K562 (cell line): ENCODE measurements around the gene MYH11. TPM values are rescaled to one million over a fixed set of nuclear protein-coding genes. Genes with fewer than 3 reads are reported as not detected.

Experiments
- ATAC-seq: fragments of 200-7000 bp; cut with Tn5 transposase; 3 replicates; pipeline ENCODE4 v1.9.1; 2020; ENCODE audit warnings: moderate library complexity
- BruUV-seq: library from RNA; stranded (reverse); fragments of 400-500 nt; replicated peaks from 2 replicates; lab custom pipeline; 2021; lab: Mats Ljungman, UMichigan
- CTCF ChIA-PET: fragments of 300-600 bp; formaldehyde crosslinking; extraction: SDS; loops from one replicate; lab custom pipeline; 2021; ENCODE audit warnings: low intra/inter-chr PET ratio; lab: Yijun Ruan, JAX
- POLR2A ChIA-PET: fragments of 300-600, 350-650 bp; sonication (Branson Sonifier 250); formaldehyde crosslinking; extraction: SDS; loops from one replicate; lab custom pipeline; 2021; ENCODE audit warnings: antibody characterized with exemption, inconsistent platforms; lab: Yijun Ruan, JAX
- DNase-seq, 4 experiments: peaks; one replicate each; pipeline versions ENCODE4 v3.0.0 to v3.0.0-alpha.2; 2011 to 2018; ENCODE audit warnings: low spot score in 3 of 4, mixed read lengths in 3 of 4; ENCODE audit errors: extremely low read depth in 1 of 4
- FAIRE-seq: peaks from 2 replicates; lab custom pipeline; 2011; peaks lifted over from hg19 to GRCh38; lab: Jason Lieb, UNC
- H2AFZ ChIP-seq: 2 replicates; pipeline ENCODE4 v1.6.0; 2011; ENCODE audit warnings: low read depth, low read length, control low read depth, inconsistent platforms
- H3K27ac ChIP-seq: fragments of 200-600 bp; 3 replicates; pipeline ENCODE4 v1.8.0; 2011; ENCODE audit warnings: low read depth, mild to moderate bottlenecking, control low read depth, inconsistent platforms, low read length, moderate library complexity, mixed read lengths; ENCODE audit errors: extremely low read depth
- H3K27me3 ChIP-seq, 2 experiments: fragments of 300-600 bp in 1 of 2; 2 replicates in 1 of 2; 3 replicates in 1 of 2; pipeline versions ENCODE4 v1.6.0 to v1.8.0; 2011; ENCODE audit warnings: inconsistent platforms in 2 of 2, low read length in 2 of 2, mild to moderate bottlenecking in 1 of 2, mixed read lengths in 1 of 2, moderate library complexity in 1 of 2; ENCODE audit not compliant: control insufficient read depth in 2 of 2, insufficient read depth in 2 of 2
- H3K36me3 ChIP-seq: fragments of 300-600 bp; 3 replicates; pipeline ENCODE4 v1.8.0; 2011; ENCODE audit warnings: mild to moderate bottlenecking, low read length, inconsistent platforms; ENCODE audit not compliant: control insufficient read depth, insufficient read depth
- H3K4me1 ChIP-seq, 2 experiments: fragments of 200-600 bp in 1 of 2; replicated peaks in 1 of 2; 2 replicates in 1 of 2; 3 replicates in 1 of 2; pipeline versions ENCODE4 v1.5.1 to v1.8.0; 2011; ENCODE audit warnings: inconsistent platforms in 2 of 2, low read length in 2 of 2, mild to moderate bottlenecking in 1 of 2, mixed read lengths in 1 of 2, moderate library complexity in 1 of 2; ENCODE audit not compliant: control insufficient read depth in 2 of 2, insufficient read depth in 2 of 2
- H3K4me2 ChIP-seq: 2 replicates; pipeline ENCODE4 v1.6.1; 2011; ENCODE audit warnings: low read length, control low read depth, inconsistent platforms, mixed read lengths; ENCODE audit not compliant: insufficient read depth
- H3K4me3 ChIP-seq: fragments of 200-600 bp; sonication (generic), shearing (Covaris generic); 2 replicates; pipeline ENCODE4 v1.5.1; 2016; ENCODE audit warnings: control low read depth, inconsistent platforms
- H3K79me2 ChIP-seq: fragments of 200-600 bp; 3 replicates; pipeline ENCODE4 v1.8.0; 2011; ENCODE audit warnings: low read length, inconsistent platforms; ENCODE audit not compliant: control insufficient read depth, insufficient read depth
- H3K9ac ChIP-seq, 2 experiments: 2 replicates each; pipeline versions ENCODE4 v1.6.0 to v1.6.1; 2011; ENCODE audit warnings: low read depth in 2 of 2, low read length in 2 of 2, control low read depth in 1 of 2, inconsistent platforms in 1 of 2, mild to moderate bottlenecking in 1 of 2, mixed read lengths in 1 of 2; ENCODE audit not compliant: insufficient read depth in 1 of 2
- H3K9me1 ChIP-seq: one replicate; pipeline ENCODE4 v1.6.0; 2011; ENCODE audit warnings: inconsistent platforms, mild to moderate bottlenecking, low read length, moderate library complexity; ENCODE audit not compliant: control insufficient read depth, insufficient read depth
- H3K9me3 ChIP-seq: replicated peaks from 2 replicates; pipeline ENCODE4 v1.5.1; 2011; ENCODE audit warnings: low read depth, low read length, inconsistent platforms; ENCODE audit not compliant: control insufficient read depth, insufficient read depth
- H4K20me1 ChIP-seq: replicated peaks from 2 replicates; pipeline ENCODE4 v1.6.1; 2011; ENCODE audit warnings: low read length, inconsistent platforms, mixed read lengths; ENCODE audit not compliant: control insufficient read depth, insufficient read depth
- MYNN ChIP-seq, 2 experiments: sonication (generic); formaldehyde crosslinking in 1 of 2; IDR thresholded peaks; 2 replicates each; pipeline versions ENCODE4 v1.5.0 to v1.6.1; 2016 to 2020; ENCODE audit warnings: antibody characterized with exemption in 1 of 2, missing genetic modification reagents in 1 of 2
- POLR2AphosphoS5 ChIP-seq: IDR thresholded peaks from 2 replicates; pipeline ENCODE4 v1.6.1; 2011; ENCODE audit warnings: mild to moderate bottlenecking, low read depth, low read length, moderate library complexity; ENCODE audit not compliant: control insufficient read depth, insufficient read depth
- TSHZ1 ChIP-seq: fragments of 250-450 bp; sonication (Bioruptor Pico); IDR thresholded peaks from 2 replicates; pipeline ENCODE4 v1.4.0; 2020; ENCODE audit warnings: mild to moderate bottlenecking, moderate library complexity
- XRCC5 ChIP-seq: fragments of 200-400 bp; formaldehyde crosslinking; IDR thresholded peaks from 2 replicates; pipeline ENCODE4 v1.6.1; 2017; ENCODE audit warnings: low read depth, mild to moderate bottlenecking, low read length
- ZNF124 ChIP-seq: sonication (generic); formaldehyde crosslinking; IDR thresholded peaks from 2 replicates; pipeline ENCODE4 v1.8.1; 2022; ENCODE audit warnings: missing genetic modification reagents
- WGBS: fragments of 100-300 bp; shearing (Covaris generic); methylation state at CpG from one replicate; pipeline ENCODE4 v1.1.6; 2016; ENCODE audit warnings: low coverage, mixed read lengths; ENCODE audit not compliant: insufficient coverage; ENCODE audit errors: missing lambda C conversion rate; 5-methylcytosine and 5-hydroxymethylcytosine counted together
- in situ Hi-C: fragments of 300-500 bp; cut with MboI; formaldehyde crosslinking; loops from 4 replicates; pipeline ENCODE4 v1.15.0; 2018; ENCODE audit warnings: inconsistent platforms, mixed read lengths
- intact Hi-C: fragments of 100-400 bp; cut with micrococcal nuclease; formaldehyde crosslinking; loops from 2 replicates; pipeline ENCODE4 v1.14.2; 2022
- polyA plus RNA-seq, 8 experiments: library from polyadenylated mRNA; depleted of rRNA in 4 of 8; stranded (reverse) in 5 of 8; unstranded in 3 of 8; fragments of >200 nt; fragmentation: Nextera tagmentation in 2 of 8; fragmentation: Illumina TruSeq in 1 of 8; extraction: Ambion mirVana in 2 of 8; extraction: Trizol in 1 of 8; gene quantifications; 2 replicates each; pipeline versions ENCODE4 v1.2.1 to v1.2.3, GENCODE V29; 2011 to 2014; ENCODE audit warnings: inconsistent platforms in 1 of 8, missing spikeins in 1 of 8
- total RNA-seq, 7 experiments: library from RNA; depleted of rRNA in 6 of 7; stranded (reverse); fragments of >200 nt in 6 of 7; fragmentation: Illumina TruSeq in 2 of 7; extraction: Trizol in 2 of 7; gene quantifications; 2 replicates each; pipeline versions ENCODE4 v1.2.1 to v1.2.3, GENCODE V29; 2011 to 2021; ENCODE audit warnings: low replicate concordance in 1 of 7

MYH11 gene
- total and polyA plus RNA-seq, 9 of the 15 experiments (the other 6 are each of a cell fraction or from before 2014, with no cell fraction given) = 0.05 to 0.47 (median 0.08) TPM; not detected in 5

GRCh38 chr16:15704545-15704987 lies 152.3 kb downstream of the MYH11 start (continued):
- TF ChIP-seq MYNN (IDR thresholded peaks at IDR 0.05) (peak; percentile 41; the same call in 1 of the 2 replicates), MYNN (CRISPR knock-in tag; IDR thresholded peaks at IDR 0.05) (no peak), XRCC5 (0 out of 2 replicates have a peak, but pooled peaks have one; percentile 42)
- TF ChIP-seq, all 486 proteins: peak for 20

DNA sequence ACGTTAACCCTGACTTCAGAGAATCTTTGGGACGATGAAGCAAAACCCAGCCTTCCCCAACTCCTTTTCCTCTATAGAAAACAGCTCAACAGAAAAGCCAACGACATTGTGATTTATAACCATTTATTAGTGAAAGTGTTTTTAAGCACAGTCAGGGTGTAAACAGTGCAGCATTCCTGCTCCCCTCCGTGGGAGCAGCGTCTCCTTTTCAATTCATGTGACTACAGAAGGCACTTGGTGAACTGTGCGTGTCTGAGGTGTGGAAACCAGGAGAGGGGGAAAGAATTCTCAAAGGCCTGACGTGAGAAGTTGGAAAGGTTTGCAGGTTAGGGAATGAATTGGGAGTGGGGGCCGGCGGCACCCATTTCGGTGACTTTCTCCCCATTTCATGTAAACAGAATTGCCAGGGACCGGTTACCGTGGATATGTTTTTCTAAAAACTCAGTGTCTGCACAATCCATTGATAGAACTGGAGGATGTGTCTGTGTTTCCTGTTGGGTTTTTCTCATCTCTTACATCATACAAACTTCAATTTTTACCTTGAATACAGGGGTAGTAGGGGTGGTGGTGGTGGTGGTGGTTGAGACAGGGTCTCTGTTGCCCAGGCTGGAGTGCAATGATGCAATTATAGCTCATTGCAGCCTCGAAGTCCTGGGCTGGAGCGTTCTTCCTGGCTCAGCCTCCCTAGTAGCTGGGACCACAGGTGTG lies 153.6 kb downstream of the MYH11 start:
- BruUV-seq = no TSS peak
- Histone ChIP-seq H3K9ac (no peak overlapping the region), H3K27ac (no peak overlapping the region; the same call in 2 of the 3 replicates), H3K79me2 (no peaks in the 10 kb centered on the region), H3K9me1 (no peaks in the 10 kb centered on the region), H3K4me2 (no peak overlapping the region), H2AFZ (no peak overlapping the region), H4K20me1 (no peaks in the 10 kb centered on the region), H3K9me3 (no peaks in the 10 kb centered on the region), H3K36me3 (peaks cover 51% of the 10 kb centered on the region; the same call in 2 of the 3 replicates), H3K27me3 (no peaks in the 10 kb centered on the region), H3K4me3 (no peak overlapping the region), H3K4me1 (peaks cover 0 to 2% of the 10 kb centered on the region in 2 experiments; a peak in 2 of 5 replicates)
- POLR2A ChIA-PET = interaction anchor here (0.8 to 1.0 kb wide), 3 partner anchors 12 to 51 kb away, joined by 3 to 4 read pairs (median 3); no protein-coding TSS in a partner anchor
- CTCF ChIA-PET = no interaction called here
- TF ChIP-seq TSHZ1 (CRISPR knock-in tag) = no peak
- no peak for TF ChIP-seq ZNF124 (CRISPR knock-in tag)
- TF ChIP-seq POLR2AphosphoS5 = 0 out of 2 replicates have a peak, but pooled peaks have one; percentile 18
- ATAC-seq (no peak), FAIRE-seq (no peak), DNase-seq (no peak)
- in situ Hi-C loops (loop anchor here (10.0 kb wide), 1 partner anchor 278 kb away; no protein-coding TSS in a partner anchor), intact Hi-C loops (no loop called here)
- WGBS = 83% methylated on average over 14 of the region's 14 CpGs
